Hematopoietic multipotent progenitor cell treated with erythropoietin and hydrocortisone succinate and interleukin-3 and kit ligand, for 15 days (in vitro differentiated cells): ENCODE results near the gene ERCC3.
"Not testable (repeated sequence)": the region's sequence is repeated elsewhere in the genome, so short reads cannot be mapped to it uniquely, and the experiment has no call there.

ENCODE experiments used
- DNase-seq: peaks from one replicate; pipeline ENCODE4 v3.0.0-alpha.2; 2015; ENCODE audit warnings: low spot score

The ERCC3 gene

DNA sequence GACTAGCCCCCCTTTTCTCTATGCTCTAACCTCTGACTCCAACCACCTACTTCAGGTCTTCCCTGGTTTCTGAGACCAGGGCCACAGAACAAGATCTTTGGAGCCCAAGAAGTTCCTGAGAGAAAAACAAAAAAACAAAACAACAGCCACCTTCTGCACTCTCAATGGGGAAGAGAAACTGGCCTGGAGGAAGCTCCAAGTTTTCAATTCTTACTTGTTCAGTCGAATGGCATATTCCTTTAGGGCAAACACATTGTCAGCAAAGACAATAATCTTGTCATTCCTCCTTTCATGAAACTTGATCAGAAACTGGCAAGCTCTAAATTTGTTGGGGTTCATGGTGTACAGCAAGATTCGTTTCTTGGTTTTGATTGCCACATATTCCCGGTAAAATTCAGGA lies 15.0 kb downstream of the ERCC3 start:
- no peak for DNase-seq

DNA sequence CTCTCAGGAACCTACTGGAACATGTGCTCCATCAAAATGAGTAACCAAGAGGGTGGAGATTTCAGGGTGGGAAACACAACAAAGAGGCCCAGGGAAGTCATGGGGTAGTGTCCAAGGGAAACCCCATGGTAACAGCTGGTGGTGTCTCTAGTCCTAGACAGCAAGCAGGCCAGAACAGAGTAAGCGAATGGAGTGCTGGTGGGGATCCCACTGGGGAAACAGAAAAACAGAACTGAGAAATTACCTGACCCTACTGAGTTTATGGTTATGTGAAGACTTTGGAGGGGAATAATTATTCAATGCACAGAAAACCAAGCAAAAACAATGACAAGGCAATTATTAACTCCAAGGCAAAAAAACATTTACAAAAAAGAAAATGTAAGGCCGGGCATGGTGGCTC lies 16.9 kb downstream of the ERCC3 start:
- no peak for DNase-seq

DNA sequence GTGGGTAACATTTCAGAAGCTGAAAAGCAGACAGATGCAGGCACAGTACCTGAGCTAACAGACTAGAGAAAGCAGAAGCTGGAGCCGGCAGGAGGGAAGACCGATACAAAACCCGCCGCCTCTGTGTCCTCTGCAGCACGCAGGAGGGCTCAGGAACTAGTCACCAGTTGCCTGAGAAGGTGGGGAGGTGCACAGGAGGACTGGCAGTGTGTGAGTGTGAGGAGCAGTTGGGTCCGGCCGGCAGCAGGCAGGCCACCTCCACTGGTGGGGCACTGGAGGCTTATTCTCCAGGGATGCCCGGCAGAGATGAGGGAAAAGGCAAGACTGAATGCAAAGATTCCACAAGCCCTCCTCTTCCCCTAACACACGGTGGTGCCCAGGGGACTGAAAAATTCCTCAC lies 18.2 kb downstream of the ERCC3 start:
- no peak for DNase-seq

DNA sequence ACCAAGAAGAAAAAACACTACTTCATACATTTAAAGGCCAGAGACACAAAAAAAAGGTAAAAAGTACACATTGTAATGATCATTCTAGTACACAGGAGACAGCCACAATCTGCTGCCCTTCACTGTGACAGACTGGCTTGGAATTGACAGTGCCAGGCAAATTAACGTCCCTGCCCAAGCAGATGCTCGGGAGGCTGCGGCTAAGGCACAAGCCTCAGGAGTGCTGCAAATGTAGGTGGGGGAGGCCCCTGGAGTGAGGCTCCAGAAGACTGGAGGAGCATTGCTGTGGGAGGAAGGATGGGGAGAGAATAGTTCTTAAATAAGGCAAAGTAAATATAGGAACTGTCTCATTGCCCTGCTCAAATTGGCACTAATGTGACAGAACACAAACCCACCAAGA lies 18.6 kb downstream of the ERCC3 start:
- DNase-seq: no peak

DNA sequence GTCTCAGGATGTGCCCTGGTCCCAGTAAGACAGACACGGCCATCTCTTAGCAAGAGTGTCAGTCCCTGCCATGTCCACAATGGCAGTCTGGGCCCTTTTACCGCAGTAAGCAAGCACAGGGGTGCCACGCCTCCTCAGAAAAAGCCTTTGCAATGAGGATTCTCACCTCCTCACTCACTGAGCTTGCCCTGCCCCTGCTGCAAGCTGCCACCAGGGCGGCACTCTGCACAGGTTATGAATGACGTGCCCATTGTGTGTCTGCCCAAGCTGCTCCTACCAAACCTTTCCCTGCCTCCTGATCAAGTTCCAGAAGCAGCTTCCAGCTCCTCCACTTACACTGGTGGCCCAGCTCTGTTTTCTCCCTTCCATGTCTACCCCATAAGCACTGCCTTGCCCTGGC lies 23.3 kb downstream of the ERCC3 start:
- DNase-seq: no peak

- DNase-seq: no peak
Observed at GRCh38 chr2:127261804-127262406, 32.0 kb downstream of the ERCC3 start.

GRCh38 chr2:127259355-127259754 lies 34.6 kb downstream of the ERCC3 start:
- DNase-seq: no peak

GRCh38 chr2:127256866-127257265 lies 37.1 kb downstream of the ERCC3 start:
- no peak for DNase-seq

DNA sequence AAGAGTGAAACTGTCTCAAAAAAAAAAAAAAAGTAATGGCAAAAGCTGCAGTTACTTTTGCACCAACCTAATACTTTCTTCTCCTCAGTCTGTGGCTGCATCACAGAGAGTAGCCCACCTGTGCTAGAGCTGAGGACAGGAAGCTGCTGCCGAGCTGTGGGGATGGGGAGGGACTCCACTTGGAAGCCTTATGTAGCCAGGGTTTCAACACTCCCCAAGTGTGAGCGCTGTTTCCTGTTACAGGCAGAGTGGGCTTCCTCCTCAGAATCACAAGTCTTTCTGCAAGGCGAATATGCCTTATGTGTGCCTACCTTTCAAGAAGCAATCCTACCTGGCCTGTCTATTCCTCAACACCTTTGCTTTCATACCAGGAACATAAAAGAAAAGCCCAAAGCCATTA lies 37.6 kb downstream of the ERCC3 start:
- DNase-seq: no peak

DNA sequence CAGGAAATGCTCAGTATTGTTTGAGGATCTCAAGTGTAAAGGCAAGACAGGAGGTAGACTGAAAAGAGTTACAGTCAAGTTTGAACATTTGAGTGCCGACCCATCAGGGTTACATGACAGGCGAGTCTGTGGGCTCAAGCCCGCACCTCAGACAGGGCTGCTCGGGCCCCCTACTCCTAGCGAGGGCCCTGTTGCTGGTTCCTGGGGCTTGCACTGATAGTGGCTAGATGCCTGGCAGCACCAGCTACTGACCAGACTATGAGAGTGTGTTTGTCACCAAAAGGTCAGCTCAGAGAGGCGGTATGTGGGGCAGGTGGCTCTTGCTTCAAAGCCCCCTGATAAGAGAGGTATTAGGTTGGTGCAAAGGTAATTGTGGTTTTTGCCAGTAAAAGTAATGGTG lies 38.2 kb downstream of the ERCC3 start:
- DNase-seq: no peak

DNA sequence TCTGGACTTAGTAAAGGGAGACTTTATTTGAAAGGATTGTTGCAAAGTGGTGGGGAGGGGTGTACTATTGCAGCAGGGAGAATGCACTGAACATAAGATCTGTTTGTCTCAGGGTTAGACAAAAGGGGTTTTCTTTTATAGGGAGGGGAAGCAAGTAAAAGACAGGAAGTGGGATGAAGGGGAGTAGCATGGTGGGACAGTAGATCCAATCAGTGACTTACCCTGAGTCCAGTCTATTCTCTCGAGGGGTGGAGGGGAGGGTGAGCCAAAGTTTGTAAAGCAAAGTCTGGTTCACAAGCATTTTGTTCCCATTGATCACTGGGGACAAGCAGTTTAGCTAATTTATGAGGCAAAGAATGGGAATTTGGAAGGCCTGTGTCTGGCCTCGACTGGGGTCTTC lies 38.8 kb downstream of the ERCC3 start:
- DNase-seq: no peak

- no peak for DNase-seq
Observed at GRCh38 chr2:127254386-127254981, 39.5 kb downstream of the ERCC3 start.

GRCh38 chr2:127241184-127241583 lies 52.8 kb downstream of the ERCC3 start:
- not testable (repeated sequence) for DNase-seq

- no peak for DNase-seq
Observed at GRCh38 chr2:127239395-127239794, 54.5 kb downstream of the ERCC3 start.

- not testable (repeated sequence) for DNase-seq
Observed at GRCh38 chr2:127237768-127238167, 56.2 kb downstream of the ERCC3 start.

- no peak for DNase-seq
Observed at GRCh38 chr2:127235082-127235702, 58.8 kb downstream of the ERCC3 start.

GRCh38 chr2:127233710-127234109 lies 60.2 kb downstream of the ERCC3 start:
- no peak for DNase-seq

DNA sequence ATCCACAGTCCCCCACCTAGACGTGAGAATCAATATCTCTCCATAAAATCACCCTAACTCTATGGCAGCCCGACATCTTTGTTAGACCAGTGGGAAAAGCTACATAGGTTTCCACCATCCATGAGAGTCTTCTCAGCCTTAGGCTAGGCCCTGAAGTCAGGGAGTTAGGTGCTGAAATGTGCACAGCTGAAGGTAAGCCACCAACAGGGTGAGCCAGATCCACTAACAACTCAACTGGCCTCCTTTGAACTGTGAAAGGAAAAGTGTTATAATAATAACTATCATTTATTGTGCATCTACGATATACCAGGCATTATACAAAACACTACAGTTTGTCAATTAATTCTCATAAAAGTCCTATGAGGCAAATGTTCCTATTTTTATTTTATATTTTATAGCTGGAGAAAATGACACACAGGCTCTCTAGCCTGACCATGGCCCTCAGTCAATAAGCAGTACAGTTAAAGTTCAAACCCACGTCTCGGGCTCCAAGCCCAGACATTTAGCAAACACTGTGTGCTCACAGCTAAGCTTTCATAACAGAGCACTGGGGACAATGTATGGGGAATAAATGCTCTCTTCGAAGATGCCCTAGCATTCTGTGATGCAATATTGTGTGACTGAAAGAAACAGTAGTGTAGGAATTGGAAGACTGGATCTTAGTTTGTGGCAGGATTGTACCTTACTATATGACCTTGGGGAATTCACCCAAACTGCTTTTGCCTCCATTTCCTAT lies 62.6 kb downstream of the ERCC3 start:
- no peak for DNase-seq

- DNase-seq: no peak
Observed at GRCh38 chr2:127229555-127229954, 64.4 kb downstream of the ERCC3 start.

- no peak for DNase-seq
Observed at GRCh38 chr2:127228102-127228501, 65.8 kb downstream of the ERCC3 start.

DNA sequence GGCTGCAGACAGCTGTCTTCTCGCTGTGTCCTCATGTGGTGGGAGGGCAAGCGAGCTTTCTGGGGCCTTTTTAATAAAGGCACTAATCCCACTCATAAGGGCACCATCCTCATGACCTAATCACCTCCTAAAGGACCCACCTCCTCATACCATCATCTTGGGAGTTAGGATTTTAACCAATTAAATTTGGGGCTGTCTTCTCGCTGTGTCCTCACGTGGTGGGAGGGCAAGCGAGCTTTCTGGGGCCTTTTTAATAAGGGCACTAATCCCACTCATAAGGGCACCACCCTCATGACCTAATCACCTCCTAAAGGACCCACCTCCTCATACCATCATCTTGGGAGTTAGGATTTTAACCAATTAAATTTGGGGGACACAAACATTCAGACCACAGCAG lies 66.7 kb downstream of the ERCC3 start:
- not testable (repeated sequence) for DNase-seq

- no peak for DNase-seq
Observed at GRCh38 chr2:127226520-127227263, 67.3 kb downstream of the ERCC3 start.
